ENCODE data around the gene STK39.

Gene STK39

DNA sequence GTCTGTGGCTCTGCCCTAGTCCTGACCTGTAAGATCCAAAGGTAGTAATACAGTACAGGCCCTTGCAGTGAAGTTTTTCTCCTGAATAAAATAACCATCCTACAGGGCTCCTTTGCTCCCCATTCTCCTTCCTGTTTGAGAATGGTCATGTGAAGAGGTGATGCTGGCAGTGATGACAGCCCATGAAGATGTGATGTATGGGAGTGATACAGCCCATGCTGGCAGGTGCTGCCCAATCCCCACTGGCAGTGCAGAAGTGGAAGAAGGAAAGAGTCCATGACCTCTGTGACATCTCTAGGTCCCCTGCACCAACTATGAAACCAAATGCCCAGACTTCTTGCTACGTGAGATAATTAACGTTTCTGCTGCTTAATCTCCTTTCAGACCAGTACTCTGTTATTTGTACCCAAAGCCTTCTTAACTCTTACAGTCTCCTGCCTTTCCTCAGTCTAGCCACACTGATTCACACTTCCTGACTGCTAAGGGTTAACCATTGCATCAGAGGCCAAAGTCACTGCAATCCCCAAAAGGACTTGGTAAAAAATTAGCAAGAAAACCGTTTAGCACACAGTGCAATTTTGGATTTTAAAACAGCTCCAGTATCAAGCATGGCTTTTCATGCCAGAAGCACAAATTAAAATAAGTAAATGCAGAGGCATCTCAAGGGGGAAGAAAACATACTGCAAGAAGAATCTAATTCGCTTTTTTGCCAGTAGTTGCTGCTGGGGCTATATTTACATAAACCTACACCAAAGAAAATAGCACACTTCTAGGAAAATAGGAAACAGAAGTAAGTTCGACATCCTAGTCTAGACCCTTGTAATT lies 98.0 kb downstream of the STK39 start:
- Histone ChIP-seq H2BK120ac (ENCODE audit: low read depth, low read length) (no peak overlapping the region), H3K18ac (ENCODE audit: low read length) (no peak overlapping the region), H3K4me1 (ENCODE audit: control insufficient read depth, low read depth, low read length) (no peaks in the 10 kb centered on the region), H2BK5ac (ENCODE audit: low read length) (no peak overlapping the region), H3K36me3 (ENCODE audit: control insufficient read depth, insufficient read depth, low read length) (no peaks in the 10 kb centered on the region), H3K79me2 (ENCODE audit: control insufficient read depth, insufficient read depth, low read length) (no peaks in the 10 kb centered on the region), H3K9ac (ENCODE audit: low read length) (no peak overlapping the region), H3K4ac (ENCODE audit: low read depth, low read length) (no peak overlapping the region), H3K27ac (ENCODE audit: low read depth, low read length) (no peak overlapping the region), H4K8ac (ENCODE audit: low read depth, low read length) (no peak overlapping the region), H3K4me2 (ENCODE audit: low read length) (no peak overlapping the region), H3K56ac (ENCODE audit: low read length) (no peak overlapping the region), H2AK5ac (ENCODE audit: low read length) (no peak overlapping the region), H3K4me3 (ENCODE audit: low read length) (no peak overlapping the region), H3K79me1 (ENCODE audit: low read length) (no peaks in the 10 kb centered on the region), H2BK15ac (replicated peaks; ENCODE audit: low read depth) (no peak overlapping the region), H3K23ac (ENCODE audit: low read length) (peak overlapping the region; percentile 48), H4K5ac (ENCODE audit: low read length) (no peak overlapping the region), H3K27me3 (ENCODE audit: insufficient read depth, low read length, poor library complexity) (no peaks in the 10 kb centered on the region)
- DNase-seq, result no peak
- WGBS (ENCODE audit: extremely low coverage, insufficient coverage, low lambda C conversion rate), result no CpG with 5 or more reads among the region's 5 CpGs

DNA sequence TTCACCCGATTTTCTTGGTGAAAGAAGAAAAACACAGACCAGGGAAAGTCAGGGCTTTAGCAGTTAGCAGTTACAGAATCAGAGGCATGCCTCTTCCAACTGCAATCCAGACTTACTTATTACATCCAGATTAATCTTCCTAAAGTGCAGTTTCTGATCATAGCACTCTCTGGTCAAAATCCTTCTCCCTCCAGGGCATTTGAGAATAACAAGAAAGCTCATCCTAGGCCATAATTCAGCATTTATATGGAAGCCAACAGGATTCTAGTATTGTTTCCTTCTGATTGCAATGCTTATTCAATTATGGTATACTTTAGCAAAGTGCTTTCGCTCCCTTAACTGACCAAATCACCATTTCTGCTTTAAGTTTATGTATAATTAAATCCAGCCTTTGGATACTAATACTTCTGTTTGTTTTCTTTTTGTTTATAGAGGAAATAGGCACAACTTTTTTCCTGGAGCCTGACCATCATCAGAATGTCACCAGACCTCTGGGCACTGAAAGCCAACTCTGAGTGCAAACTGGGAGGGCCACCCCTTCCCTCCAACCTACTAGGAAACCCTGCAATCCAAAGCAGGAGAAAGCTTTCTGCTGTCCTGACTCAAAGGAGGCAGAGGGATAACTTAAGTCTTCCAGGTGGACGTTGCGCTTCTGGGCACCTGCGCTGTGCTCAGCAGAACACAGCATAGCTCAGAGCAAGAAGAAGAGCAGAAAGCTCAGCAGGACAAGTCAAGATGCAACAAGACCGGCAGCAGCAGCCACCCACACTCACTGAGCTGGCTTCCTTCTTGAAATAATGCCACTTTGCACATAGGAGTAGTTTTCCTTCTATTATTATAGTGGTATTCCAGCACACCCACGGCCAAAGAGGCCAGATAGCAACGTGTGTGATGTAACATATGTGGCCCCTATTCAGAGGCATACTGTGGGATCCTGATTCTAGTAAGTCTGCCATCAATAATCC lies 99.3 kb downstream of the STK39 start:
- H3K4me3 ChIP-seq (ENCODE audit: low read length), result no peak overlapping the region
- no CpG with 5 or more reads among the region's 8 CpGs for WGBS (ENCODE audit: extremely low coverage, insufficient coverage, low lambda C conversion rate)

DNA sequence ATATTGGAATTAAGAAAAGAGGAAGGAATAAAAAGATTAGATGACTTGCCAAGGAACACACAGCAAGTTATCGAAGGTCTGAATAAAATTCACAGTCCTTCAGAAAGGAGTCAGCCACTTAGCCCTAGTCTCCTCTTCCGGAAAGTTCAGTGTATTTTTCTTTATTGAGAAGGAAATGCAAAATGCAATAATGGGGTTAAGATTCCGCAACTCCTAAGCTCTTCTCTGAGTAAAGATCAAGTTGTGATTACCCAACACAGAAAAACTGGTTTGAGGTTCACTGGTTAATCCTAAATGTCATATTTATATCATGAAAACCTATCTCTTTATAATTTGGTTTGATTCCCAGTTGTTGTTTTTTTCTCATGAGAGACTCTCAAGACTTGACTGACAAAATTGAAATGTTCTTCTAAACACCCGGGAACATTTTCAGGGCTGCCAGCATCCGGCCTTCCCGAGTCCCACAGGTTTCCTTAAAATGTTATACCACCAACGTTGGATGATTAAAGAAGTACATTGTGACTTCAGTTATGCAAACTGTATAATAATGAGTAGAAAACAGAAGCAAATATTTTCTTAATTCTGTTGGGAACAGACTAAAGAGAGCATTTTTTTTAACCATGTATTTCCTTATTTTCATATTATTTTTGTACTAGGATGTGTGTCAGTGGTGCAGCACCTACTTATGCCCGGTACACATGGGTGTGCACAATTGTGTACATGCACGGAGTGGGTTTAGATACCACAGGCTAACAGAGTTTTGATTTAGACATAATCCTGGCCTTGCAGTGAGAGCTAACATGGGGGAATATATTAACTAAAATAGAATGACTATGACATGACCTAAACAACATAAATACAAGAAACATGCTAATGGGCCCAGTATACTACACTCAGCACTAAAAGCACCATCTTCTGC lies 100.2 kb downstream of the STK39 start:
- Histone ChIP-seq H3K27ac (ENCODE audit: low read depth, low read length) (no peak overlapping the region), H2BK15ac (replicated peaks; ENCODE audit: low read depth) (no peak overlapping the region), H4K5ac (ENCODE audit: low read length) (no peak overlapping the region), H4K8ac (ENCODE audit: low read depth, low read length) (no peak overlapping the region), H3K36me3 (ENCODE audit: control insufficient read depth, insufficient read depth, low read length) (no peaks in the 10 kb centered on the region), H3K4me1 (ENCODE audit: control insufficient read depth, low read depth, low read length) (no peaks in the 10 kb centered on the region), H3K79me1 (ENCODE audit: low read length) (no peaks in the 10 kb centered on the region), H3K79me2 (ENCODE audit: control insufficient read depth, insufficient read depth, low read length) (no peaks in the 10 kb centered on the region), H2BK120ac (ENCODE audit: low read depth, low read length) (no peak overlapping the region), H3K23ac (ENCODE audit: low read length) (no peak overlapping the region), H3K9ac (ENCODE audit: low read length) (no peak overlapping the region), H3K27me3 (ENCODE audit: insufficient read depth, low read length, poor library complexity) (no peaks in the 10 kb centered on the region), H2BK5ac (ENCODE audit: low read length) (no peak overlapping the region), H3K4me3 (ENCODE audit: low read length) (no peak overlapping the region), H3K4ac (ENCODE audit: low read depth, low read length) (no peak overlapping the region), H2AK5ac (ENCODE audit: low read length) (no peak overlapping the region), H3K4me2 (ENCODE audit: low read length) (no peak overlapping the region), H3K18ac (ENCODE audit: low read length) (no peak overlapping the region), H3K56ac (ENCODE audit: low read length) (no peak overlapping the region)
- DNase-seq, result no peak
- WGBS (ENCODE audit: extremely low coverage, insufficient coverage, low lambda C conversion rate), result no CpG with 5 or more reads among the region's 9 CpGs

More for the DNA sequence above, 99.3 kb downstream of the STK39 start:
- Histone ChIP-seq H4K8ac (ENCODE audit: low read depth, low read length) (no peak overlapping the region), H2BK120ac (ENCODE audit: low read depth, low read length) (no peak overlapping the region), H2BK5ac (ENCODE audit: low read length) (no peak overlapping the region), H3K9ac (ENCODE audit: low read length) (no peak overlapping the region), H2AK5ac (ENCODE audit: low read length) (no peak overlapping the region), H3K56ac (ENCODE audit: low read length) (no peak overlapping the region), H2BK15ac (replicated peaks; ENCODE audit: low read depth) (no peak overlapping the region), H3K79me1 (ENCODE audit: low read length) (no peaks in the 10 kb centered on the region), H3K4me2 (ENCODE audit: low read length) (no peak overlapping the region), H3K4ac (ENCODE audit: low read depth, low read length) (no peak overlapping the region), H3K79me2 (ENCODE audit: control insufficient read depth, insufficient read depth, low read length) (no peaks in the 10 kb centered on the region), H3K27ac (ENCODE audit: low read depth, low read length) (no peak overlapping the region), H3K18ac (ENCODE audit: low read length) (no peak overlapping the region), H3K27me3 (ENCODE audit: insufficient read depth, low read length, poor library complexity) (no peaks in the 10 kb centered on the region), H3K4me1 (ENCODE audit: control insufficient read depth, low read depth, low read length) (no peaks in the 10 kb centered on the region), H3K36me3 (ENCODE audit: control insufficient read depth, insufficient read depth, low read length) (no peaks in the 10 kb centered on the region), H3K23ac (ENCODE audit: low read length) (no peak overlapping the region), H4K5ac (ENCODE audit: low read length) (no peak overlapping the region)
- no peak for DNase-seq

DNA sequence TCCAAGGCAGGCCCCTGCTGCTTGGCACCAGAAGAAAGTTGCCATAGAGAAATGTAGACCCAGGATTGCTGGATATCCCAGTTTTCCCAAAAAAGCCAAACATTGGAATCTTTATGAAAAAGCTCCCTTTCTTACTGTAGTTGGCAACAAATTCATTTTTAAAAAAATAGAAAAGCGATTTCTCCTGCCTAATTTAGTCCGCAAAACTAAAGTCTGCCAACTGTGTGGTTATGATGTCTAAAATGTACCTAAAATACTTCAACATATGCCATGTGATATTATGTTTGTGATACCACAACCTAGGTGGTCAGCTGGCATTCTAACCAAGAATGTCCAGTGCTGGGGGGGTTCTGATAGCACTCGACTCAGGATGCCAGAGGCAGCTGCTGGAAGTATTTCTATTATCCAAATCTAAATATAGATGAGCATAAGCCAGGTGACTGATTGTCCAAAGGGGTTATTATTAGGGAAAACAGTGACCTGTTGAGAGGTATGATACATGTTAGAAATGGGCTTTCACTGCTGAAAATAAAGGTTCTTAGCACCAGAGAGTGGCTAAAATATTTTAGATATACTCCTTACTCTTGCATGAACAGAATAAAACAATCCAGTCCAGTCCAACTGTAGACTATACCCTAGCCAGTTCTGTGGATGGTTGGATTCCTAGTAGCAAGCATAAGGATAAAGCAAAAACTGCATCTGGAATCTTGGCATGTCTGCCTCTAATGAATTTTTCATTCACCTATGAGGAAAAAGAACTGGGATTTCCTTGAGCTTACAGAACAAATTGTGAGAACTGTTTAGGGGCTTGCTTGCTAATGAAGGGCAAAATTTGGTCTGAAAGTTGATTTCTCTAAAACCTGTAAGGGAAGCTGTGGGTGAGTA lies 101.7 kb downstream of the STK39 start:
- H3K56ac ChIP-seq (ENCODE audit: low read length), result no peak overlapping the region
- no peak overlapping the region for H3K18ac ChIP-seq (ENCODE audit: low read length)
- no peaks in the 10 kb centered on the region for H3K27me3 ChIP-seq (ENCODE audit: insufficient read depth, low read length, poor library complexity)
- H4K8ac ChIP-seq (ENCODE audit: low read depth, low read length), result no peak overlapping the region
- no peak overlapping the region for H3K4me2 ChIP-seq (ENCODE audit: low read length)
- no peaks in the 10 kb centered on the region for H3K79me2 ChIP-seq (ENCODE audit: control insufficient read depth, insufficient read depth, low read length)
- DNase-seq, result no peak
- H2BK5ac ChIP-seq (ENCODE audit: low read length), result no peak overlapping the region
- no peaks in the 10 kb centered on the region for H3K79me1 ChIP-seq (ENCODE audit: low read length)
- no peaks in the 10 kb centered on the region for H3K4me1 ChIP-seq (ENCODE audit: control insufficient read depth, low read depth, low read length)
- H3K4me3 ChIP-seq (ENCODE audit: low read length), result no peak overlapping the region
- H2BK15ac ChIP-seq (replicated peaks; ENCODE audit: low read depth), result no peak overlapping the region
- H2AK5ac ChIP-seq (ENCODE audit: low read length), result no peak overlapping the region
- no peak overlapping the region for H3K23ac ChIP-seq (ENCODE audit: low read length)
- H3K27ac ChIP-seq (ENCODE audit: low read depth, low read length), result no peak overlapping the region
- no peaks in the 10 kb centered on the region for H3K36me3 ChIP-seq (ENCODE audit: control insufficient read depth, insufficient read depth, low read length)
- H2BK120ac ChIP-seq (ENCODE audit: low read depth, low read length), result no peak overlapping the region
- no peak overlapping the region for H4K5ac ChIP-seq (ENCODE audit: low read length)
- WGBS (ENCODE audit: extremely low coverage, insufficient coverage, low lambda C conversion rate), result no CpG with 5 or more reads among the region's 3 CpGs
- no peak overlapping the region for H3K9ac ChIP-seq (ENCODE audit: low read length)
- no peak overlapping the region for H3K4ac ChIP-seq (ENCODE audit: low read depth, low read length)

DNA sequence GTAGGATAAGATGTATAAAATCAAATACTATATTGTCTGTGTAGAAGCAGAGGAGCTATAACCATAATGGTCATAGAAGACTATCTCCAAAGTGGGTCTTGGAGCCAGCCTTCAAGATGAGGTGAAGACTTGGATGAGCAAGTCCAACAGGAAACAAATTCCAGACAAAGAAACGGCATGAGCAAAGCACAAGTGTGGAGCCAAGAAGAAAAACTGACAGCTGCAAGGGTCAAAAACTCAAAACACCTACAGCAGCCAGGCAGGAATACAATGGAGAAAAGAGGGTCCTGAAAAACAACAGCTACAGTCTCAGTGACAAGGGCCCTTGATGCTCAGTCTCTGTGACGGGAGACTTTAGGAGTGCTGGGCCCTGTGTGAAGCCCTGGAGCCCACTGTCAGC lies 102.4 kb downstream of the STK39 start:
- Histone ChIP-seq H3K4me1 (ENCODE audit: control insufficient read depth, low read depth, low read length) (no peaks in the 10 kb centered on the region), H3K4ac (ENCODE audit: low read depth, low read length) (no peak overlapping the region), H3K9ac (ENCODE audit: low read length) (no peak overlapping the region), H2BK15ac (replicated peaks; ENCODE audit: low read depth) (no peak overlapping the region), H3K79me2 (ENCODE audit: control insufficient read depth, insufficient read depth, low read length) (no peaks in the 10 kb centered on the region), H4K5ac (ENCODE audit: low read length) (no peak overlapping the region), H3K79me1 (ENCODE audit: low read length) (no peaks in the 10 kb centered on the region), H2BK120ac (ENCODE audit: low read depth, low read length) (no peak overlapping the region), H3K36me3 (ENCODE audit: control insufficient read depth, insufficient read depth, low read length) (no peaks in the 10 kb centered on the region), H2AK5ac (ENCODE audit: low read length) (no peak overlapping the region), H3K23ac (ENCODE audit: low read length) (no peak overlapping the region), H3K27me3 (ENCODE audit: insufficient read depth, low read length, poor library complexity) (no peaks in the 10 kb centered on the region), H3K18ac (ENCODE audit: low read length) (no peak overlapping the region), H2BK5ac (ENCODE audit: low read length) (no peak overlapping the region), H3K4me3 (ENCODE audit: low read length) (no peak overlapping the region), H4K8ac (ENCODE audit: low read depth, low read length) (no peak overlapping the region), H3K4me2 (ENCODE audit: low read length) (no peak overlapping the region), H3K56ac (ENCODE audit: low read length) (no peak overlapping the region), H3K27ac (ENCODE audit: low read depth, low read length) (no peak overlapping the region)
- DNase-seq, result no peak
- WGBS (ENCODE audit: extremely low coverage, insufficient coverage, low lambda C conversion rate), result no CpG with 5 or more reads among the region's 2 CpGs
